SK-N-SH (cell line): ENCODE data around the gene PDGFB. TPM values are rescaled to one million over a fixed set of nuclear protein-coding genes. Genes with fewer than 3 reads are reported as not detected.

Experiments
- CTCF ChIA-PET: fragments of 300-600, 350-600 bp; formaldehyde crosslinking; extraction: SDS; loops from one replicate; lab custom pipeline; 2021; lab: Yijun Ruan, JAX
- POLR2A ChIA-PET: fragments of 350-600 bp; sonication (Branson Sonifier 250); formaldehyde crosslinking; extraction: SDS; loops from one replicate; lab custom pipeline; 2020; ENCODE audit warnings: antibody characterized with exemption, inconsistent platforms; lab: Yijun Ruan, JAX
- DNase-seq: peaks from one replicate; pipeline ENCODE4 v3.0.0; 2012
- H2AFZ ChIP-seq: fragments of 200-600 bp; sonication (generic); 2 replicates; pipeline ENCODE4 v1.8.1; 2016; ENCODE audit warnings: antibody characterized with exemption, mild to moderate bottlenecking, low read depth
- H3F3A ChIP-seq: fragments of 200-600 bp; sonication (generic); replicated peaks from 2 replicates; pipeline ENCODE3; 2016; ENCODE audit warnings: antibody characterized with exemption, mild to moderate bottlenecking; ENCODE audit not compliant: insufficient read depth
- H3K27ac ChIP-seq, 2 experiments: fragments of 200-500 bp in 1 of 2; fragments of 200-600 bp in 1 of 2; sonication (Bioruptor generic) in 1 of 2; sonication (generic), shearing (Covaris generic) in 1 of 2; 2 replicates each; pipeline versions ENCODE4 v1.5.1 to v1.6.1; 2014 to 2016; ENCODE audit warnings: low read depth in 2 of 2, inconsistent platforms in 1 of 2, low read length in 1 of 2, mild to moderate bottlenecking in 1 of 2, mixed read lengths in 1 of 2
- H3K27me3 ChIP-seq: fragments of 200-600 bp; sonication (generic), shearing (Covaris generic); 2 replicates; pipeline ENCODE4 v1.6.1; 2016; ENCODE audit warnings: mixed run types; ENCODE audit not compliant: insufficient read depth
- H3K36me3 ChIP-seq, 2 experiments: fragments of 200-500 bp in 1 of 2; fragments of 200-600 bp in 1 of 2; sonication (Bioruptor generic) in 1 of 2; sonication (generic) in 1 of 2; replicated peaks in 1 of 2; 2 replicates each; pipeline versions ENCODE3 to v1.5.1; 2014 to 2016; ENCODE audit warnings: low read length in 1 of 2, mild to moderate bottlenecking in 1 of 2; ENCODE audit not compliant: insufficient read depth in 2 of 2, control insufficient read depth in 1 of 2
- H3K4me1 ChIP-seq, 2 experiments: fragments of 200-500 bp in 1 of 2; fragments of 200-600 bp in 1 of 2; sonication (Bioruptor generic) in 1 of 2; sonication (generic), shearing (Covaris generic) in 1 of 2; 2 replicates each; pipeline versions ENCODE4 v1.5.1 to v1.6.1; 2014 to 2016; ENCODE audit warnings: low read depth in 1 of 2, low read length in 1 of 2, mixed run types in 1 of 2; ENCODE audit not compliant: insufficient read depth in 2 of 2, control insufficient read depth in 1 of 2
- H3K4me2 ChIP-seq: fragments of 200-600 bp; sonication (generic), shearing (Covaris generic); 2 replicates; pipeline ENCODE4 v1.6.1; 2017; ENCODE audit warnings: mixed run types
- H3K4me3 ChIP-seq, 2 experiments: fragments of 200-500 bp in 1 of 2; fragments of 200-600 bp in 1 of 2; sonication (Bioruptor generic) in 1 of 2; sonication (generic), shearing (Covaris generic) in 1 of 2; 2 replicates each; pipeline versions ENCODE4 v1.5.1 to v1.8.1; 2014 to 2016; ENCODE audit warnings: low read depth in 2 of 2, inconsistent platforms in 1 of 2, low read length in 1 of 2, mild to moderate bottlenecking in 1 of 2, mixed read lengths in 1 of 2, moderate library complexity in 1 of 2
- H3K79me2 ChIP-seq: fragments of 200-600 bp; sonication (generic); 2 replicates; pipeline ENCODE4 v1.8.1; 2017; ENCODE audit warnings: mild to moderate bottlenecking; ENCODE audit not compliant: insufficient read depth
- H3K9ac ChIP-seq: fragments of 200-600 bp; sonication (generic); 2 replicates; pipeline ENCODE4 v1.6.1; 2017; ENCODE audit warnings: mixed run types
- H3K9me2 ChIP-seq: fragments of 200-600 bp; sonication (generic); 2 replicates; pipeline ENCODE4 v1.6.1; 2017; ENCODE audit warnings: mixed run types
- H3K9me3 ChIP-seq: fragments of 200-600 bp; sonication (generic); 2 replicates; pipeline ENCODE4 v1.6.1; 2017; ENCODE audit warnings: mixed run types, mild to moderate bottlenecking, moderate library complexity
- H4K20me1 ChIP-seq: fragments of 200-600 bp; sonication (generic); 2 replicates; pipeline ENCODE4 v1.6.1; 2017; ENCODE audit warnings: mild to moderate bottlenecking, mixed run types; ENCODE audit not compliant: insufficient read depth
- FOSL2 ChIP-seq: IDR thresholded peaks from 2 replicates; pipeline ENCODE4 v1.4.0; 2012; ENCODE audit warnings: low read depth, mild to moderate bottlenecking, moderate library complexity, borderline replicate concordance
- FOXM1 ChIP-seq: IDR thresholded peaks from 2 replicates; pipeline ENCODE4 v1.4.0; 2012; ENCODE audit warnings: low read depth, mild to moderate bottlenecking
- GABPA ChIP-seq: IDR thresholded peaks from 2 replicates; pipeline ENCODE4 v1.4.0; 2012; ENCODE audit warnings: low read depth, mild to moderate bottlenecking
- JUND ChIP-seq: IDR thresholded peaks from 2 replicates; pipeline ENCODE4 v1.4.0; 2012
- MEF2A ChIP-seq: IDR thresholded peaks from 2 replicates; pipeline ENCODE4 v1.4.0; 2012; ENCODE audit warnings: low read depth, borderline replicate concordance
- MXI1 ChIP-seq: IDR thresholded peaks from 2 replicates; pipeline ENCODE4 v1.6.1; 2012; ENCODE audit warnings: mild to moderate bottlenecking, low read depth, low read length, improper control_type of control experiment
- NFIC ChIP-seq: IDR thresholded peaks from 2 replicates; pipeline ENCODE4 v1.4.0; 2012; ENCODE audit warnings: borderline replicate concordance
- RCOR1 ChIP-seq: fragments of 150-350 bp; IDR thresholded peaks from 2 replicates; pipeline ENCODE4 v1.6.1; 2017; ENCODE audit warnings: antibody characterized with exemption, low read length
- YY1 ChIP-seq: IDR thresholded peaks from 2 replicates; pipeline ENCODE4 v1.4.0; 2012; ENCODE audit warnings: low read depth, mild to moderate bottlenecking
- WGBS: methylation state at CpG from one replicate; pipeline ENCODE4 v1.1.6; 2017; ENCODE audit warnings: low lambda C conversion rate; 5-methylcytosine and 5-hydroxymethylcytosine counted together
- polyA plus RNA-seq, 3 experiments: library from polyadenylated mRNA; depleted of rRNA; stranded (reverse); fragments of >200 nt; gene quantifications; 2 replicates each; pipeline ENCODE4 v1.2.3, GENCODE V29; 2012
- TF ChIP-seq, protein P1 (sequence below): fragments of 150-350 bp; IDR thresholded peaks from 2 replicates; pipeline ENCODE4 v1.6.1; 2017; ENCODE audit warnings: antibody characterized with exemption, low read length, low read depth, borderline replicate concordance
- TF ChIP-seq, protein P2 (sequence below): IDR thresholded peaks from 2 replicates; pipeline ENCODE4 v1.6.1; 2012; ENCODE audit warnings: mild to moderate bottlenecking, low read depth, low read length, moderate library complexity

The PDGFB gene
- polyA plus RNA-seq, 1 of the 3 experiments (the other 2 are of a cell fraction), result 0.44 TPM

- no peaks in the 10 kb centered on the region for H4K20me1 ChIP-seq
- 71% methylated on average over 5 of the region's 5 CpGs for WGBS
- no peaks in the 10 kb centered on the region for H3K9me3 ChIP-seq
- H3K79me2 ChIP-seq, result no peaks in the 10 kb centered on the region
- no peak overlapping the region for H3K4me2 ChIP-seq
- no peak for DNase-seq
- no peak overlapping the region for H3K4me3 ChIP-seq
- no peaks in the 10 kb centered on the region for H3K27me3 ChIP-seq
- no peak overlapping the region for H3K27ac ChIP-seq
- CTCF ChIA-PET, result no interaction called here
- no peaks in the 10 kb centered on the region for H3K9me2 ChIP-seq
- H2AFZ ChIP-seq, result no peak overlapping the region
- H3F3A ChIP-seq, result no peaks in the 10 kb centered on the region
- H3K36me3 ChIP-seq, result no peaks in the 10 kb centered on the region
- no peak overlapping the region for H3K9ac ChIP-seq
- TF ChIP-seq FOSL2 (no peak), MEF2A (no peak), NFIC (no peak), MXI1 (no peak), FOXM1 (no peak), RCOR1 (no peak)
- TF ChIP-seq, protein P1, sequence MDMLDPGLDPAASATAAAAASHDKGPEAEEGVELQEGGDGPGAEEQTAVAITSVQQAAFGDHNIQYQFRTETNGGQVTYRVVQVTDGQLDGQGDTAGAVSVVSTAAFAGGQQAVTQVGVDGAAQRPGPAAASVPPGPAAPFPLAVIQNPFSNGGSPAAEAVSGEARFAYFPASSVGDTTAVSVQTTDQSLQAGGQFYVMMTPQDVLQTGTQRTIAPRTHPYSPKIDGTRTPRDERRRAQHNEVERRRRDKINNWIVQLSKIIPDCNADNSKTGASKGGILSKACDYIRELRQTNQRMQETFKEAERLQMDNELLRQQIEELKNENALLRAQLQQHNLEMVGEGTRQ, result no peak
- TF ChIP-seq, protein P2, sequence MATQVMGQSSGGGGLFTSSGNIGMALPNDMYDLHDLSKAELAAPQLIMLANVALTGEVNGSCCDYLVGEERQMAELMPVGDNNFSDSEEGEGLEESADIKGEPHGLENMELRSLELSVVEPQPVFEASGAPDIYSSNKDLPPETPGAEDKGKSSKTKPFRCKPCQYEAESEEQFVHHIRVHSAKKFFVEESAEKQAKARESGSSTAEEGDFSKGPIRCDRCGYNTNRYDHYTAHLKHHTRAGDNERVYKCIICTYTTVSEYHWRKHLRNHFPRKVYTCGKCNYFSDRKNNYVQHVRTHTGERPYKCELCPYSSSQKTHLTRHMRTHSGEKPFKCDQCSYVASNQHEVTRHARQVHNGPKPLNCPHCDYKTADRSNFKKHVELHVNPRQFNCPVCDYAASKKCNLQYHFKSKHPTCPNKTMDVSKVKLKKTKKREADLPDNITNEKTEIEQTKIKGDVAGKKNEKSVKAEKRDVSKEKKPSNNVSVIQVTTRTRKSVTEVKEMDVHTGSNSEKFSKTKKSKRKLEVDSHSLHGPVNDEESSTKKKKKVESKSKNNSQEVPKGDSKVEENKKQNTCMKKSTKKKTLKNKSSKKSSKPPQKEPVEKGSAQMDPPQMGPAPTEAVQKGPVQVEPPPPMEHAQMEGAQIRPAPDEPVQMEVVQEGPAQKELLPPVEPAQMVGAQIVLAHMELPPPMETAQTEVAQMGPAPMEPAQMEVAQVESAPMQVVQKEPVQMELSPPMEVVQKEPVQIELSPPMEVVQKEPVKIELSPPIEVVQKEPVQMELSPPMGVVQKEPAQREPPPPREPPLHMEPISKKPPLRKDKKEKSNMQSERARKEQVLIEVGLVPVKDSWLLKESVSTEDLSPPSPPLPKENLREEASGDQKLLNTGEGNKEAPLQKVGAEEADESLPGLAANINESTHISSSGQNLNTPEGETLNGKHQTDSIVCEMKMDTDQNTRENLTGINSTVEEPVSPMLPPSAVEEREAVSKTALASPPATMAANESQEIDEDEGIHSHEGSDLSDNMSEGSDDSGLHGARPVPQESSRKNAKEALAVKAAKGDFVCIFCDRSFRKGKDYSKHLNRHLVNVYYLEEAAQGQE, result no peak
- H3K4me1 ChIP-seq, result no peaks in the 10 kb centered on the region
- POLR2A ChIA-PET, result no interaction called here
Measured at GRCh38 chr22:39197578-39197977, 47.2 kb downstream of the PDGFB start.

- 0% methylated on average over 1 of the region's 1 CpG for WGBS
- Histone ChIP-seq H3K4me1 (no peaks in the 10 kb centered on the region), H3K27ac (no peak overlapping the region), H3K36me3 (no peaks in the 10 kb centered on the region), H3K79me2 (no peaks in the 10 kb centered on the region), H3K27me3 (no peaks in the 10 kb centered on the region), H3K9me2 (no peaks in the 10 kb centered on the region), H3F3A (no peaks in the 10 kb centered on the region), H3K4me3 (no peak overlapping the region), H3K4me2 (no peak overlapping the region), H2AFZ (no peak overlapping the region), H3K9me3 (no peaks in the 10 kb centered on the region), H4K20me1 (no peaks in the 10 kb centered on the region), H3K9ac (no peak overlapping the region)
- DNase-seq, result no peak
- ChIA-PET CTCF (no interaction called here), POLR2A (no interaction called here)
- TF ChIP-seq GABPA (no peak), YY1 (no peak), JUND (no peak), FOXM1 (no peak)
Measured at GRCh38 chr22:39194098-39194497, 50.7 kb downstream of the PDGFB start.
